CD4-positive, alpha-beta T cell (primary cell): Measurements from ENCODE around the gene FAM24B. TPM values are rescaled to one million over a fixed set of nuclear protein-coding genes. Genes with fewer than 3 reads are reported as not detected.

Experiments
- ATAC-seq: fragments of 200-7000 bp; cut with Tn5 transposase; one replicate; pipeline ENCODE4 v1.10.0; 2022; ENCODE audit warnings: mild to moderate bottlenecking; ENCODE audit not compliant: poor library complexity
- CTCF ChIA-PET: fragments of 350-600 bp; sonication (Branson Sonifier 250); formaldehyde crosslinking; loops from one replicate; lab custom pipeline; 2021; ENCODE audit warnings: antibody characterized with exemption, inconsistent platforms; lab: Charles Lee
- POLR2A ChIA-PET: fragments of 350-600 bp; sonication (Branson Sonifier 250); formaldehyde crosslinking; loops from one replicate; lab custom pipeline; 2021; ENCODE audit warnings: antibody characterized with exemption, inconsistent platforms; lab: Charles Lee
- DNase-seq, 14 experiments: peaks; one replicate each; pipeline ENCODE4 v3.0.0-alpha.2; 2013 to 2020; ENCODE audit warnings: mixed read lengths in 2 of 14
- H3K27ac ChIP-seq, 2 donors: one replicate each; pipeline versions ENCODE4 v1.5.1 to v1.7.0; 2013; ENCODE audit warnings: low read length in 2 of 2, low read depth in 1 of 2, mild to moderate bottlenecking in 1 of 2
- H3K27me3 ChIP-seq, 2 experiments: 1 replicate in 1 of 2; 2 replicates in 1 of 2; pipeline versions ENCODE4 v1.6.1 to v1.7.0; 2013; ENCODE audit warnings: low read length in 2 of 2, control low read depth in 1 of 2, mild to moderate bottlenecking in 1 of 2, moderate library complexity in 1 of 2; ENCODE audit not compliant: insufficient read depth in 2 of 2, control insufficient read depth in 1 of 2
- H3K36me3 ChIP-seq: one replicate; pipeline ENCODE4 v1.6.1; 2013; ENCODE audit warnings: low read length, control low read depth; ENCODE audit not compliant: insufficient read depth
- H3K4me1 ChIP-seq: one replicate; pipeline ENCODE4 v1.6.1; 2013; ENCODE audit warnings: low read length, control low read depth; ENCODE audit not compliant: insufficient read depth
- H3K4me3 ChIP-seq: one replicate; pipeline ENCODE4 v1.5.1; 2013; ENCODE audit warnings: mild to moderate bottlenecking, low read length, moderate library complexity
- H3K9me3 ChIP-seq, 2 experiments: 1 replicate in 1 of 2; 2 replicates in 1 of 2; pipeline versions ENCODE4 v1.6.1 to v1.7.0; 2013; ENCODE audit warnings: low read length in 2 of 2, mild to moderate bottlenecking in 2 of 2, control low read depth in 1 of 2, moderate library complexity in 1 of 2; ENCODE audit not compliant: control insufficient read depth in 1 of 2, insufficient read depth in 1 of 2
- H3K27ac Mint-ChIP-seq: one replicate; pipeline ENCODE4 v1.8.0; 2020; ENCODE audit warnings: mixed read lengths
- H3K27me3 Mint-ChIP-seq: one replicate; pipeline ENCODE4 v1.8.0; 2021; ENCODE audit warnings: mixed read lengths
- H3K36me3 Mint-ChIP-seq: one replicate; pipeline ENCODE4 v1.8.0; 2021; ENCODE audit warnings: low read depth, mixed read lengths
- H3K4me1 Mint-ChIP-seq: one replicate; pipeline ENCODE4 v1.8.0; 2021; ENCODE audit warnings: low read depth, mixed read lengths
- H3K4me3 Mint-ChIP-seq: one replicate; pipeline ENCODE4 v1.8.0; 2020; ENCODE audit warnings: mild to moderate bottlenecking, mixed read lengths
- H3K9me3 Mint-ChIP-seq: one replicate; pipeline ENCODE4 v1.8.0; 2020; ENCODE audit warnings: mixed read lengths
- intact Hi-C, 2 experiments: fragments of 100-400 bp; cut with DNase I in 1 of 2; cut with micrococcal nuclease in 1 of 2; formaldehyde crosslinking; loops; one replicate each; pipeline versions ENCODE4 v1.15.1 to v1.9.0; 2023 to 2025; cut with DNase I, micrococcal nuclease
- total RNA-seq, 174 experiments: library from RNA in 2 of 174; stranded (reverse) in 2 of 174; gene quantifications; one replicate each; pipeline ENCODE4 v1.2.3 and lab custom pipeline; 2021 to 2026
- TF ChIP-seq, protein P1 (sequence below): fragments of 200-600 bp; IDR thresholded peaks from one replicate; pipeline ENCODE4 v1.8.0; 2022; ENCODE audit warnings: antibody characterized with exemption, mild to moderate bottlenecking

Gene FAM24B
- total RNA-seq, 2 experiments from 2014 or later, result 6.8 to 7.1 TPM

DNA sequence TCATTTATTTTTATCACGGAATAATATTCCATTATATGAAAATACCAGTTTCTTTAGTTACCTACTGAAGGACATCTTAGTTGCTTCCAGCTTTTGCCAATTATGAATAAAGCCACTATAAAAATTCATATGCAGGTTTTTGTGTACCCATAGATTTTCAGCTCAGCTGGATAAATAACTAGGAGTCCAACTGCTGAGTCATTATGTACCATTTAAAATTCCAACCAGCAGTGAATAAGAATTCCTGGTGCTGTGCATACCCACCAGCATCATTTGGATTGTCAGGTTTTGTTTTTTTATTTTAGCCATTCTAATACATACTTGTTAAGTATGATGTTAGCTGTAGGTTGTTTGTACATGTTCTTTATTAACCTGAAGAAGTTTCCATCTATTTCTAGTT is 14.5 kb downstream of the FAM24B start:
- H3K9me3 Mint-ChIP-seq, result no peaks in the 10 kb centered on the region
- Histone ChIP-seq H3K27me3 (no peaks in the 10 kb centered on the region), H3K9me3 (no peaks in the 10 kb centered on the region), H3K4me3 (no peak overlapping the region), H3K27ac (no peak overlapping the region), H3K36me3 (no peaks in the 10 kb centered on the region), H3K4me1 (no peaks in the 10 kb centered on the region)
- H3K4me1 Mint-ChIP-seq, result peaks cover 21% of the 10 kb centered on the region
- TF ChIP-seq, protein P1, sequence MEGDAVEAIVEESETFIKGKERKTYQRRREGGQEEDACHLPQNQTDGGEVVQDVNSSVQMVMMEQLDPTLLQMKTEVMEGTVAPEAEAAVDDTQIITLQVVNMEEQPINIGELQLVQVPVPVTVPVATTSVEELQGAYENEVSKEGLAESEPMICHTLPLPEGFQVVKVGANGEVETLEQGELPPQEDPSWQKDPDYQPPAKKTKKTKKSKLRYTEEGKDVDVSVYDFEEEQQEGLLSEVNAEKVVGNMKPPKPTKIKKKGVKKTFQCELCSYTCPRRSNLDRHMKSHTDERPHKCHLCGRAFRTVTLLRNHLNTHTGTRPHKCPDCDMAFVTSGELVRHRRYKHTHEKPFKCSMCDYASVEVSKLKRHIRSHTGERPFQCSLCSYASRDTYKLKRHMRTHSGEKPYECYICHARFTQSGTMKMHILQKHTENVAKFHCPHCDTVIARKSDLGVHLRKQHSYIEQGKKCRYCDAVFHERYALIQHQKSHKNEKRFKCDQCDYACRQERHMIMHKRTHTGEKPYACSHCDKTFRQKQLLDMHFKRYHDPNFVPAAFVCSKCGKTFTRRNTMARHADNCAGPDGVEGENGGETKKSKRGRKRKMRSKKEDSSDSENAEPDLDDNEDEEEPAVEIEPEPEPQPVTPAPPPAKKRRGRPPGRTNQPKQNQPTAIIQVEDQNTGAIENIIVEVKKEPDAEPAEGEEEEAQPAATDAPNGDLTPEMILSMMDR, result no peak
- DNase-seq (no peak), ATAC-seq (no peak)
- H3K36me3 Mint-ChIP-seq, result peaks cover 11% of the 10 kb centered on the region
- no peak overlapping the region for H3K27ac Mint-ChIP-seq
- POLR2A ChIA-PET, result no interaction called here
- no peak overlapping the region for H3K4me3 Mint-ChIP-seq
- CTCF ChIA-PET, result no interaction called here
- H3K27me3 Mint-ChIP-seq, result no peaks in the 10 kb centered on the region
- intact Hi-C loops, result no loop called here

DNA sequence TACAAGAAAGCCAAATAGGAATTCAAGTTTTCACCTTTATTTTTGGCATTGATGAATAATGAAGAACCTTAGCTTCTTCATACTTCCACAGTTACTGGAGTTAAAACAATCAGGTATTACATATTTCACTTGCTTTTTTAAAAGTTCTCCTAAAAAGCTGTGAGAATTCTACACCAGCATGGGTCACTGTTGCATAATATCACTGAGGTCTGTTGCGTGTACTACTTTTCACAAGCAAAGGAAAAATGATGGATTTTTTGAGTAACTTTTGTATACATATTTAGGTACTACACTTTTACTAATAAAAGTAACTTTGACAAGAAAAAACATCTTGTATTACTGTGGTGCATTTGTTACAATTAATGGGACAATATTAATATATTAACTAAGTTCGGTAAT is 15.2 kb downstream of the FAM24B start:
- TF ChIP-seq, protein P1, result no peak
- ChIA-PET CTCF (no interaction called here), POLR2A (no interaction called here)
- no peaks in the 10 kb centered on the region for H3K9me3 Mint-ChIP-seq
- no peaks in the 10 kb centered on the region for H3K27me3 Mint-ChIP-seq
- peaks cover 21% of the 10 kb centered on the region for H3K4me1 Mint-ChIP-seq
- no peaks in the 10 kb centered on the region for H3K9me3 ChIP-seq
- DNase-seq (no peak), ATAC-seq (no peak)
- no peaks in the 10 kb centered on the region for H3K27me3 ChIP-seq
- H3K4me1 ChIP-seq, result no peaks in the 10 kb centered on the region
- no peak overlapping the region for H3K4me3 Mint-ChIP-seq
- intact Hi-C loops, result no loop called here
- peaks cover 14% of the 10 kb centered on the region for H3K36me3 Mint-ChIP-seq
- H3K36me3 ChIP-seq, result no peaks in the 10 kb centered on the region
- no peak overlapping the region for H3K27ac Mint-ChIP-seq
- no peak overlapping the region for H3K4me3 ChIP-seq
- no peak overlapping the region for H3K27ac ChIP-seq

DNA sequence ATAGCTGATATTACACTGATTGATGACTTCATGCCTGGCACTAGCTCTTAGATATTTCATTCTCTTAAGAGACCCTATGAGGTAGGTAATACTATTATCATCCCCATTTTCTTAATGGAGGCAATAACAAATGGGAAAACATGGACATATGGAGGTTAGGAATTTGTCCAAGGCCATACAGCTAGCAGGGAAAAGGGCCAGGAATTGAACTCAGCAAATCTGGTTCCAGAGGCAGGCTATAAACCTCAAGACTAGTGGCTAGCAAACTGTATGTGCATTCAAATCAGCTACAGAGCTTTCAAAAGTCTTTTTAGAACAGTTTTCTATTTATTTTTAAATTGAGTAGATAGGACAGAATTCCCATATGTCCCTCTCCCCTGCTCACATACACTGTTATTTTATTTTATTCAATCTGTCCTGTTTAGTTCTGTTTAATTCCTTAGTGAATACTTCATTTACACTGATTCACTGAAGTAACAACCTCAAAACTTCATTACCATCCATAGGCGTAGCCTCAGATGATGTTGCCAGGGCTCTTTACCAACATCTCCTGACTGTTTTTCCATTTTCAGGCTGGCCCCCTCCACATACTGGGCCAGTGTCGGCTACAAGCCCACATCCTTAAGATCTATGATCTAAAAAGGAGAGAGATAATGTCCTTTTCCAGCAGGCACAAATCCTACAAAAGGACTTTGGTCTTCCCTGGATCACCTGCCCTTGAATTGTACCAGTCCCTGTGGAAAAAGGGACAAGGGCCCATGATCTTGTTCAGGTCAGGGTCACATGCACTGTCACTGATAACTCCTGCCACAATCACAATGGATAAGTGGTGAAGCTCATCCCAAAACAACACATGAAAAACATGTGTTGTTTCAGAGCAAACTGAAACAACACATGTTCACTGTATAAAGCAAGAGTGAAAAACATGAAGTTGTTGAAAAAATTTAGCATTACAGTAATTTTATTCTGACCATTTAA is 15.9 kb downstream of the FAM24B start:
- H3K27me3 Mint-ChIP-seq, result no peaks in the 10 kb centered on the region
- no peaks in the 10 kb centered on the region for H3K9me3 ChIP-seq
- no peak for DNase-seq
- intact Hi-C loops, result no loop called here
- H3K4me1 ChIP-seq, result no peaks in the 10 kb centered on the region
- H3K27ac ChIP-seq, result no peak overlapping the region
- H3K4me3 ChIP-seq, result no peak overlapping the region
- POLR2A ChIA-PET, result no interaction called here
- ATAC-seq, result no peak
- no peaks in the 10 kb centered on the region for H3K9me3 Mint-ChIP-seq
- H3K4me1 Mint-ChIP-seq, result peaks cover 21% of the 10 kb centered on the region
- peaks cover 21% of the 10 kb centered on the region for H3K36me3 Mint-ChIP-seq
- no peak overlapping the region for H3K27ac Mint-ChIP-seq
- H3K27me3 ChIP-seq, result no peaks in the 10 kb centered on the region
- CTCF ChIA-PET, result no interaction called here
- no peak overlapping the region for H3K4me3 Mint-ChIP-seq
- H3K36me3 ChIP-seq, result peaks cover 2% of the 10 kb centered on the region
- TF ChIP-seq, protein P1, result no peak
